AG04450 (cell line): ENCODE measurements around the gene ARSI. TPM values are rescaled to one million over a fixed set of nuclear protein-coding genes. Genes with fewer than 3 reads are reported as not detected.
"Not testable (repeated sequence)": the region's sequence is repeated elsewhere in the genome, so short reads cannot be mapped to it uniquely, and the experiment has no call there.

Experiments
- CTCF ChIA-PET: fragments of 300-600, 350-600 bp; formaldehyde crosslinking; extraction: SDS; loops from one replicate; lab custom pipeline; 2022; ENCODE audit warnings: antibody characterized with exemption, inconsistent platforms; lab: Charles Lee
- POLR2A ChIA-PET: fragments of 350-600 bp; formaldehyde crosslinking; extraction: SDS; loops from one replicate; lab custom pipeline; 2021; ENCODE audit warnings: antibody characterized with exemption, inconsistent platforms; lab: Yijun Ruan, JAX
- DNase-seq: peaks from one replicate; pipeline ENCODE4 v3.0.0-alpha.2; 2011; ENCODE audit warnings: low read depth, low spot score
- H3K27ac ChIP-seq: one replicate; pipeline ENCODE4 v1.5.1; 2012; ENCODE audit warnings: low read depth, low read length, control low read depth
- H3K27me3 ChIP-seq: one replicate; pipeline ENCODE4 v1.6.0; 2012; ENCODE audit warnings: low read length; ENCODE audit not compliant: control insufficient read depth, insufficient read depth
- H3K4me3 ChIP-seq: 2 replicates; pipeline ENCODE4 v1.5.1; 2011; ENCODE audit warnings: mild to moderate bottlenecking, low read depth, low read length, control low read depth
- H3K9me3 ChIP-seq: 2 replicates; pipeline ENCODE4 v1.5.1; 2012; ENCODE audit warnings: low read length; ENCODE audit not compliant: control insufficient read depth, insufficient read depth
- CTCF ChIP-seq: IDR thresholded peaks from 2 replicates; pipeline ENCODE4 v1.5.1; 2011; ENCODE audit warnings: low read depth, low read length, control low read depth, inconsistent platforms
- polyA plus RNA-seq: library from polyadenylated mRNA; depleted of rRNA; stranded (reverse); fragments of >200 nt; gene quantifications from 2 replicates; pipeline ENCODE4 v1.2.3, GENCODE V29; 2011

Gene ARSI
- polyA plus RNA-seq, 1 experiment, result 11.3 TPM

DNA sequence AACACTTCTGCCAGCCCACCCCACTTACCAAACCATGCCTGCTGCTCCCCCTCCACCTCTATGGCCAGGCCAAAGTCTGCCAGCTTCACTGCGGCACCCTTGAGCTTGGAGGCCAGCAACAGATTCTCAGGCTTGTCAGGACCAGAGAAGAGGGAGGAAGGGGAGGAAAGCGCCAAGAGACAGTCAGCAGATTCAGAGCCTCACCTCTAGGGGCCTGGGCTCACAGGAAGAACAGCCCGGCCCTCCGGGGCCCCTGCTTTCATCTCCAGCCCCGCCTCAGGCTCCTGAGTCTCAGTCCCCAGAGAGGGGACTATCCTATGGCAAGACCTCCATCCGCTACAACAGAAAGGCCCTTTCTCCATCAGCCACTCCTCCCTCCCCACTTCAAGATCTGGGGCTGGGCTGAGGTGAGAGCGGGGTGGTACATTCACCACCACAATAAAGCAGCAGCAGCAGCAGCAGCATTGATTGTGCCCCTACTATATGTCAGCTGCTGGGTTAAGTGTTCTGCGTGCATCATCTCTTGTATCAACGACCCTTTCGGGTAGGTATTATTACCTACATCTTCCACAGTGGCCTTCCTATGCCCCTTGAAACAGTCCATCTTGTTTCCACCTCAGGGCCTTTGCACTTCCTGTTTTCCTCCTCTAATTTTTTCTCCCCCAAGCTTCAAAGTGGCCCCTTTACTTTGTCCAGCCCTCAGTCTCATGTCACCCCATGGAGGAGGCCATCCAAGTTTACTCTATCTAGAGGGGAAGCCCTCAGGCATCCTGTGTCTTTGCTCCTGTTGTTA, 49.1 kb downstream of the ARSI start:
- Histone ChIP-seq H3K27ac (no peak overlapping the region), H3K4me3 (no peak overlapping the region), H3K9me3 (no peaks in the 10 kb centered on the region), H3K27me3 (no peaks in the 10 kb centered on the region)
- no peak for TF ChIP-seq CTCF
- no peak for DNase-seq
- POLR2A ChIA-PET, result no interaction called here
- CTCF ChIA-PET, result no interaction called here

GRCh38 chr5:150252489-150252888, 50.2 kb downstream of the ARSI start:
- no peaks in the 10 kb centered on the region for H3K9me3 ChIP-seq
- POLR2A ChIA-PET, result no interaction called here
- no peak for TF ChIP-seq CTCF
- CTCF ChIA-PET, result interaction anchor here (0.5 kb wide), 1 partner anchor 583 kb away, joined by 3 read pairs; no protein-coding TSS in a partner anchor
- H3K27me3 ChIP-seq, result no peaks in the 10 kb centered on the region
- no peak overlapping the region for H3K27ac ChIP-seq
- DNase-seq, result no peak
- H3K4me3 ChIP-seq, result no peak overlapping the region

- TF ChIP-seq CTCF, result no peak
- POLR2A ChIA-PET, result no interaction called here
- no peak for DNase-seq
- Histone ChIP-seq H3K4me3 (no peak overlapping the region), H3K27ac (no peak overlapping the region), H3K9me3 (no peaks in the 10 kb centered on the region), H3K27me3 (no peaks in the 10 kb centered on the region)
- CTCF ChIA-PET, result interaction anchor here (0.5 kb wide), 1 partner anchor 207 kb away, joined by 4 read pairs; no protein-coding TSS in a partner anchor
Measured at GRCh38 chr5:150251504-150251903, 51.2 kb downstream of the ARSI start.

DNA sequence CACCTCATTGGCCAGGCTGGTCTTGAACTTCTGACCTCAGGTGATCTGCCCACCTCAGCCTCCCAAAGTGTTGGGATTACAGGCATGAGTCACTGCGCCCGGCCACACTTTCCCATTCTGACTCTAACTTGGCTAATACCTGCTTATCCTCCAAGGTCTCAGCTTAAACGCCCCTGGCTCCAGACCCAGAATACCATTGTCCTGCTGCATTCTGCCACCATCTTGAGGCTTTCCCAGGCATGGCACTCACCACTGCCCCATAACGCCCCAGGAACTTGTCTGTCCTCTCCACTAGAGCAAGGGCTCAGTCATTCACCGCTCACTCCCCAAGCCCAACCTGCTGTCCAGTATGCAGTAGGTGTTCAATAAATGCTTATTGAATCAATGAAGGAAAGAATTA, 53.0 kb downstream of the ARSI start:
- DNase-seq, result no peak
- H3K27me3 ChIP-seq, result no peaks in the 10 kb centered on the region
- TF ChIP-seq CTCF, result no peak
- POLR2A ChIA-PET, result interaction anchor here (0.8 kb wide), 1 partner anchor 44 kb away, joined by 3 read pairs; no protein-coding TSS in a partner anchor
- H3K4me3 ChIP-seq, result no peak overlapping the region
- CTCF ChIA-PET, result interaction anchor here (0.6 kb wide), 1 partner anchor 13 kb away, joined by 3 read pairs; no protein-coding TSS in a partner anchor
- no peak overlapping the region for H3K27ac ChIP-seq
- H3K9me3 ChIP-seq, result no peaks in the 10 kb centered on the region; the same call in 1 of the 2 replicates

DNA sequence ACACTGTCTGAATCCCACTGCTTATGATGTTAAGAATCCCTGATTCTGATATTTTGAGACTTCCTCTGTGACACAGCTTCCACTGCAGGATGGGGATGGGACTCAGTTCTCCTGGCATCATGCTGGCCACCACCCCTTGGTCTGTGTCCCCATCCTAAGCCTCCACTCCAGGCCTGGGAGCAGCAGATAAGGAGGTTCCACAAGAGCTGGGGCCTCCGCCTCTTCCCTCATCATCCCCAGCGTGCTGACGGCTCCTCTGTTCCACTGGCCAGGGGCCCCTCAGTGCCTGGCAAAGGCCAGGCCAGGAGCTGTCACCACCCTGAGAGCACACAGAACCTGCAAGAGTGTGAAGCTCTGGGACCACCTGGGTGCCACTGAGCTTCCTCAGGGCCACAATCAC, 53.8 kb downstream of the ARSI start:
- TF ChIP-seq CTCF, result no peak
- no peak overlapping the region for H3K27ac ChIP-seq
- POLR2A ChIA-PET, result interaction anchor here (0.8 kb wide), 1 partner anchor 43 kb away, joined by 3 read pairs; no protein-coding TSS in a partner anchor
- no peak for DNase-seq
- CTCF ChIA-PET, result interaction anchor here (0.6 kb wide), 1 partner anchor 14 kb away, joined by 3 read pairs; no protein-coding TSS in a partner anchor
- no peaks in the 10 kb centered on the region for H3K27me3 ChIP-seq
- no peaks in the 10 kb centered on the region; the same call in 1 of the 2 replicates for H3K9me3 ChIP-seq
- no peak overlapping the region for H3K4me3 ChIP-seq

GRCh38 chr5:150248493-150248892, 54.2 kb downstream of the ARSI start:
- POLR2A ChIA-PET, H3K27me3 ChIP-seq, DNase-seq, H3K9me3 ChIP-seq, H3K4me3 ChIP-seq, H3K27ac ChIP-seq: not testable (repeated sequence)
- CTCF ChIA-PET, result interaction anchor here (1.6 kb wide), 1 partner anchor 102 kb away, joined by 3 read pairs; no protein-coding TSS in a partner anchor
